ENCODE data around the gene VIPR1. TPM values are rescaled to one million over a fixed set of nuclear protein-coding genes. Genes with fewer than 3 reads are reported as not detected.

The VIPR1 gene
- total and polyA plus RNA-seq, 2 experiments from 2014 or later: not detected

DNA sequence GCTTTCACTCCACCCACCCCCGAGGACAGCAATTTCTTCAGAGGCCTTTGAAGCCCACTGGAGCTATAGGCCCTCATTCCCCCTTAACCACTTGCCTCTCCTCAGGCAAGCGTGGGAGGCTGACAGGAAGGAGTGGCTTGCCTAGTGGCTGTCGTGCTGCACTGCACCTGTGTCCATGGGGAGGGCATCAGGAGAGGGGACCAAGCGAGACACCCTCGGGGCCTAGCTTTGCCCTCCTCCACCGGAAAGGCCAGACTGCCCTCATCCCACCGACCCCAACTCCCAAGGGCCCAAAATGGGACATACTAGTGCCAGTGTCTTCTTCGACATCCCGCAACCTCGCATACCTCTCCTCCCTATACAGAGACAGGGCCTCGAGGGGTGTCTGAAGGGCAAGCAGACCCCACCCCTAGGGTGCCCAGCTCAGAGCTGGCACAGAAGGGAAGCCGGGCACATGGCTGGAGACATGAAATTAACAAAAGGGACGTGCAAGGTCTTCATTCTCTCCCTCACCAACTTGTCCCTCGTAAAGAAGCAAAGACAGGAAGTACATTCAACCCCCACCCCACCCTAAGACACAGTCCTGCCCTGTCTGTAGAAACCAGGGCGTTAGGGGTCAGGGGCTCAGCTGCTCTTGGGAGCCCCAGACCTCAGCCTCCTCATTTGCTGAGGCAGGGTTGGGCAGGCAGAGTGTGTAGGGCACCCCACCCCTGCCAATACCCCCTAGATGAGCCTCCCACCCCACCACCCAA, 24.3 kb downstream of the VIPR1 start:
- Histone ChIP-seq H3K27me3 (replicated peaks; ENCODE audit: insufficient read depth) (no peaks in the 10 kb centered on the region), H3K4me2 (ENCODE audit: unreplicated experiment) (no peak overlapping the region), H3K36me3 (ENCODE audit: low read depth) (no peaks in the 10 kb centered on the region), H3K79me2 (ENCODE audit: insufficient read depth) (no peaks in the 10 kb centered on the region), H3K9me3 (ENCODE audit: low read depth) (no peaks in the 10 kb centered on the region), H3K4me1 (ENCODE audit: insufficient read depth) (no peaks in the 10 kb centered on the region), H3F3A (ENCODE audit: insufficient read depth) (no peaks in the 10 kb centered on the region), H2AFZ (no peak overlapping the region), H3K9me2 (ENCODE audit: insufficient read depth) (no peaks in the 10 kb centered on the region), H3K27ac (no peak overlapping the region), H3K9ac (no peak overlapping the region), H4K20me1 (ENCODE audit: insufficient read depth) (no peaks in the 10 kb centered on the region), H3K4me3 (no peak overlapping the region)
- TF ChIP-seq EZH2 (IDR thresholded peaks at IDR 0.05; ENCODE audit: insufficient read depth, poor library complexity, severe bottlenecking) (no peak), EZH2phosphoT487 (IDR thresholded peaks at IDR 0.05; ENCODE audit: insufficient read depth, low read depth) (no peak)
- in situ Hi-C loops (cut with MboI): no loop called here
- 71 to 72% methylated on average over 14 to 15 of the region's 15 CpGs for WGBS, 2 experiments (ENCODE audit: low coverage in 1 of 2, low lambda C conversion rate in 2 of 2, missing lambda C conversion rate in 2 of 2)
- no peak for DNase-seq

DNA sequence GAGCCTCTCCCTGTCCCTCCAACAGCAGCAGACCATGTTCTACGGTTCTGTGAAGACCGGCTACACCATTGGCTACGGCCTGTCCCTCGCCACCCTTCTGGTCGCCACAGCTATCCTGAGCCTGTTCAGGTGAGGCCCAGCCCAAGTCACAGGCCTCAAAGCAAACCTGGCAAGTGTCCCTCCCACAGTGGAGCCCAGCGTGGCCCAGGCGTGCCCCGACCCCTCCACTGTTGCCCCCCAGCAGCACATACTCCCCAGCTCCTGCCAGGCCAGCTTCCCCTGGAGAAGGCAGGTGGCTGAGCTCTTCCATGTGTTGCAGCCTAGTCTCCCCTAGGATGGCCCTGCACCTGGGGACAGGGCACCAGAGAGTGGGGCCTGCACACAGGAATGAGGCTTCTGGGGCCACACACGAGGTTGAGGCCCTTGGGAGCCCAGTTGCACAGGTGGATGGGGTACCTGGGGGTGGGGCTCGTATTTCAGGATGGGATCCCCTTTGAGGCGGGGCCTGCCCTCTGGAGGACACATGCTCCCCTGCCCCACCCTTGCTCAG, 25.0 kb downstream of the VIPR1 start:
- H3K9me2 ChIP-seq (ENCODE audit: insufficient read depth): no peaks in the 10 kb centered on the region
- H3K36me3 ChIP-seq (ENCODE audit: low read depth): no peaks in the 10 kb centered on the region
- in situ Hi-C loops (cut with MboI): no loop called here
- TF ChIP-seq EZH2 (IDR thresholded peaks at IDR 0.05; ENCODE audit: insufficient read depth, poor library complexity, severe bottlenecking) (no peak), EZH2phosphoT487 (IDR thresholded peaks at IDR 0.05; ENCODE audit: insufficient read depth, low read depth) (no peak)
- no peaks in the 10 kb centered on the region for H3K27me3 ChIP-seq (replicated peaks; ENCODE audit: insufficient read depth)
- H3K79me2 ChIP-seq (ENCODE audit: insufficient read depth): no peaks in the 10 kb centered on the region
- H3K4me2 ChIP-seq (ENCODE audit: unreplicated experiment): no peak overlapping the region
- H3K9me3 ChIP-seq (ENCODE audit: low read depth): no peaks in the 10 kb centered on the region
- no peak for DNase-seq
- no peaks in the 10 kb centered on the region for H3F3A ChIP-seq (ENCODE audit: insufficient read depth)
- no peak overlapping the region for H2AFZ ChIP-seq
- no peak overlapping the region for H3K9ac ChIP-seq
- H3K4me1 ChIP-seq (ENCODE audit: insufficient read depth): no peaks in the 10 kb centered on the region
- H3K27ac ChIP-seq: no peak overlapping the region
- no peaks in the 10 kb centered on the region for H4K20me1 ChIP-seq (ENCODE audit: insufficient read depth)
- 79 to 85% methylated on average over 10 to 11 of the region's 11 CpGs for WGBS, 2 experiments (ENCODE audit: low coverage in 1 of 2, low lambda C conversion rate in 2 of 2, missing lambda C conversion rate in 2 of 2)
- H3K4me3 ChIP-seq: no peak overlapping the region

DNA sequence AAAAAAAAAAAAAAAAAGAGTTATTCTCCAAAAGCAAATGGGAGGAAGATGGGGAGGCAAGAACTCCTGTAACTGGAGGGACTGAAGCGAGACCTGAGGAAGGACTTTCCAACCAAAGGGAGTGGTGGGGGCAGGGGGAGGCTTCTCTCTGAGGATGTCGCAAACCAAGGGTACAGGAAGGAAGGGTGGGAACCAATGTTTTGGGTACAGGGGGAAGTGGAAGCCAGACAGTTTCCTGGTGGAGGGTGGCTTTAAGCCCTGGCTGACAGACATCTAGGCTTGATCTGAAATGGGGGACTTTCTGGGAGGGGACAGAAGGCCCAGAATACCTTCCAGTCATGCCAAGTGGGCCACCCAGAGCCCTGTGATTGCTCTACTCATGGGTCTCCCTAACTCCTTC, 27.0 kb downstream of the VIPR1 start:
- Histone ChIP-seq H3K27me3 (replicated peaks; ENCODE audit: insufficient read depth) (no peaks in the 10 kb centered on the region), H3K27ac (no peak overlapping the region), H3K79me2 (ENCODE audit: insufficient read depth) (no peaks in the 10 kb centered on the region), H3F3A (ENCODE audit: insufficient read depth) (no peaks in the 10 kb centered on the region), H4K20me1 (ENCODE audit: insufficient read depth) (no peaks in the 10 kb centered on the region), H3K4me1 (ENCODE audit: insufficient read depth) (no peaks in the 10 kb centered on the region), H2AFZ (no peak overlapping the region), H3K9me3 (ENCODE audit: low read depth) (no peaks in the 10 kb centered on the region), H3K9ac (no peak overlapping the region), H3K4me3 (no peak overlapping the region), H3K36me3 (ENCODE audit: low read depth) (no peaks in the 10 kb centered on the region), H3K9me2 (ENCODE audit: insufficient read depth) (no peaks in the 10 kb centered on the region), H3K4me2 (ENCODE audit: unreplicated experiment) (no peak overlapping the region)
- in situ Hi-C loops (cut with MboI): no loop called here
- 67 to 70% methylated on average over 2 of the region's 2 CpGs for WGBS, 2 experiments (ENCODE audit: low coverage in 1 of 2, low lambda C conversion rate in 2 of 2, missing lambda C conversion rate in 2 of 2)
- no peak for TF ChIP-seq EZH2 (IDR thresholded peaks at IDR 0.05; ENCODE audit: insufficient read depth, poor library complexity, severe bottlenecking)
- no peak for TF ChIP-seq EZH2phosphoT487 (IDR thresholded peaks at IDR 0.05; ENCODE audit: insufficient read depth, low read depth)
- no peak for DNase-seq

DNA sequence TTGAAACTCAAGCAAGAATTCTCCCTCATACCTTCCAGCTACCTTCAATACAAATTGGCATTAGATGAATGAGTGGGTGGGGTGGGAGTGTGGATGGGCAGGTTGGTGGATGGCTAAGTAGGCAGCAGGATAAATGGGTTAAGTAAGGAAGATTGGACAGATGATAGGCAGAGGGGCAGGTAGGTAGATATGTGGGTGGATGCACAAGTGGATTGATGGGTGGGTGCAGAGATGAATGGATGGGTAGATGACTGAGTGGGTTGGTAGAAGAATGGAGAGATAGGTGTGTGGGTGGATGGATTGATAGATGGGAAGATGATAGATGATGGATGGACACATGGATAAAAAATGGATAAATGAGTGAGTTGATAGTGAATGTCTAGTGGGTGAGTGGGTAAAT, 27.6 kb downstream of the VIPR1 start:
- Histone ChIP-seq H4K20me1 (ENCODE audit: insufficient read depth) (no peaks in the 10 kb centered on the region), H3K9me3 (ENCODE audit: low read depth) (no peaks in the 10 kb centered on the region), H3K4me3 (no peak overlapping the region), H3K79me2 (ENCODE audit: insufficient read depth) (no peaks in the 10 kb centered on the region), H3F3A (ENCODE audit: insufficient read depth) (no peaks in the 10 kb centered on the region), H3K9ac (no peak overlapping the region), H3K27ac (no peak overlapping the region), H2AFZ (no peak overlapping the region), H3K4me2 (ENCODE audit: unreplicated experiment) (no peak overlapping the region), H3K9me2 (ENCODE audit: insufficient read depth) (no peaks in the 10 kb centered on the region), H3K27me3 (replicated peaks; ENCODE audit: insufficient read depth) (no peaks in the 10 kb centered on the region), H3K36me3 (ENCODE audit: low read depth) (no peaks in the 10 kb centered on the region), H3K4me1 (ENCODE audit: insufficient read depth) (no peaks in the 10 kb centered on the region)
- in situ Hi-C loops (cut with MboI): no loop called here
- no peak for DNase-seq
- no peak for TF ChIP-seq EZH2phosphoT487 (IDR thresholded peaks at IDR 0.05; ENCODE audit: insufficient read depth, low read depth)
- TF ChIP-seq EZH2 (IDR thresholded peaks at IDR 0.05; ENCODE audit: insufficient read depth, poor library complexity, severe bottlenecking): no peak

All from GM23248 (cell line).